LNCAP (cell line): ENCODE results near the gene DNAH17.

Experiments used
- CTCF ChIP-seq: fragments of 450-650 bp; IDR thresholded peaks from 2 replicates; pipeline ENCODE4 v1.5.1; 2017; ENCODE audit warnings: mild to moderate bottlenecking

Gene DNAH17

GRCh38 chr17:78550464-78550863 lies 26.7 kb downstream of the DNAH17 start:
- TF ChIP-seq CTCF = no peak

- TF ChIP-seq CTCF = no peak
Observed at GRCh38 chr17:78548725-78549124, 28.5 kb downstream of the DNAH17 start.

DNA sequence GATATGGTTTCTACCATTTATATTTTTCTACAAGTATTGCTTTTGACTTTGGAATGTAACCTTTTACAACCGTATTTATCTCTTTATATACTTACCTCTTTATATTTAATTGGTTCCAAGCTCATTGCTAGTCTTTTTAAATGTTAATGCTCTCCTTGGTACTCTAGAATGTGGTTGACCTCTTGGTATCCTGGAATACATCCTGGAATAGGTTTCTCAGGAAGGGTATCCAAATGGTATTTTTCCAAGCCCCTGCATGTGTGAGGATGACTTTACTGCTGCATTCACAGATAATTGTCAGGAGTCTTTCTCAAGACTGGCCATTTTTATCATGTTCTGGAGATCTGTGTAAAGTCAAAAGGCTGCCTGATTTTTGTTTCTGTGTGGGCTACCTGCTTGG lies 30.2 kb downstream of the DNAH17 start:
- no peak for TF ChIP-seq CTCF

- no peak for TF ChIP-seq CTCF
Observed at GRCh38 chr17:78546476-78546875, 30.7 kb downstream of the DNAH17 start.

DNA sequence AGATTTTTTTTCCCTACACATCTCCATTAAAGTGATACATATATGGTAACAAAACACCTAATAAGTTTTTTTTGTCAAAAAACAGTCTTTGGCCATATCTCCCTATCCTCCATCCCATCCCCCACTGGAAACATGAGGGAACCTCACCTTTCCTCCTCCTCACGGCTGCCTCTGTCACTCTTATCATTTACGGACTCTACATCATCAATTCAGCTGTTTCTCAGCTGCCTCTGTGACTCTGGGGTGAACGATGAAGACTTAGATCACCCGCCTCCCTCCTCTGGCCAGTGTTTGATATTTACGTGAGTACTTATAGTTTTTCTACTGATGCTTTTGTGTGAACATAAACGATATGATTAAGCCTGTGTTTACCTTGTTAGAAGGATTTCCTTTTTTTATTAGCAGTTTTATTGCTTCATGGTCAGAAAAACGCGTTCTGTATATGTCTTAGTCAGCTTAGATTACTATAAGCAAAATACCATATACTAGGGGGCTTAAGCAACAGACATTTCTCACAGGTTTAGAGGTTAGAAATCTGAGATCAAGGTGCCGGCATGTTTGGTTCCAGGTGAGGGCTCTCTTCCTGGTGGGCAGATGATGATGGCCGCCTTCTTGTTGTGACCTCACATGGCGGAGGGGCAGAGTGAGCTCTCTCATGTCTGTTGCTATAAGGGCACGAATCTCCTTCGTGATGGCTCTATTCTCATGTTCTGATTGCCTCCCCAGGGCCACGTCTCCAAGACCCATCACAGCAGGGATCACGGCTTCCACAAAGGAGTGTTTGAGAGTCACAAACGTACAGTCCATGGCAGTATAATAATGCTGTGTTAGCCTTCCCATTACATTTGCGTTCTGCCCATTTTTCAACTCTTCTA lies 32.1 kb downstream of the DNAH17 start:
- no peak for TF ChIP-seq CTCF

DNA sequence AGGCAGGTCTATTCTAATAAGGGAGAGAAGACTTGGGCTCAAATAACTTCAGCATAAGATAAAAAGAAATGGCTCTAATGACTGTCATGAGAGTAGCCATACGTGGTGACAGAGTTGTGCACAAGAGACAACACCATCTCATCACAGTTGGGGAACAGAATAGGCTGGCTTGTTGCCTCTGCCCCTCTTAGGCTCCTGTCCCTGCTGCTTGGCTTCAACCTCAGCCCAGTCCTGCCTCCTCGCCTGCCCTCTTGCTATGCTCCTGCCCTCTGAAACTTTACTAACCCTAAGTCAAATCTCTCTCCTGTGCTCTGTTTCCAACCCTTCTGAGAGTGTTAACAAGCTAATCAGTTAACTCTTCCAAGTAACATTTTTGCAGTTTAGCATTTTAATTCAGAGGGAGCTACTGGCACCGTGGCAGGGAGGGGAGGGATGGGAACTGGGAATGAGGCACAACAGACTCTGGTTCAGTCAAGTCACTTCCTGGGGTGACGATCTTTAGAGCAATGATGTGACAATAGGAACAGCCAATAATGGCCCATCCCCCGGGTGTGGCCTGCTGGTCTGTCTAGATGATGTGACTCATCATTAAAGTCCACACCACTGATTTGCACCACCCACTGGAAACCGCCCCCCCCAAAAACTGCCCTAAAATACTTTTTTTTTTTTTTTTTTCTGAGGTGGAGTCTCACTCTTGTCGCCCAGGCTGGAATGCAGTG lies 35.5 kb downstream of the DNAH17 start:
- no peak for TF ChIP-seq CTCF

DNA sequence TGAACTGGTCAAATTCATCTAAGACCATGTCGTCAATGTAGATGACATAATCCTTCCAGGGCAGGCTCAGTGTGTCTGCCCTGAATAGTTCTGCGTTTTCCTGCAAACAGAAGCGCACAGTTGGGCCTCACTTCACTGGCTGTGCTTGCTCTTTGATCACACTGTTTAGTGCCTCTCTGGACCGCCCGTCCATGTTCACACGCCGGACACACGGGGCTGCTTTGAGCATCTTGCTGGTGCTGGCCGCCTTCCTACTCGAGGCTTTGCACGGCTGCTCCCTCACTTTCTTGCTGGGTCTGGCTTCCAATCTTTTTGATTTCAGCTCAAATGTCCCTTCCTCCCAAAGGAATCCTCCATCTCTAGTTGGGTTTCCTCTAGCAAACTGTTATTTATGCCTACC lies 37.4 kb downstream of the DNAH17 start:
- TF ChIP-seq CTCF = no peak
